Mesothelial cell of epicardium (in vitro differentiated cells): ENCODE data around the gene SH3GLB2. TPM values are rescaled to one million over a fixed set of nuclear protein-coding genes. Genes with fewer than 3 reads are reported as not detected.
A peak's percentile ranks its signal among the peaks of the same experiment; 100 is the strongest.

ENCODE experiments used
- DNase-seq, 2 experiments: peaks; one replicate each; pipeline ENCODE4 v3.0.0; 2021; ENCODE audit warnings: low spot score in 2 of 2; ENCODE audit not compliant: unreplicated experiment in 2 of 2
- H3K27ac Mint-ChIP-seq: 2 replicates; pipeline ENCODE4 v1.8.0; 2021; ENCODE audit warnings: mixed read lengths
- H3K27me3 Mint-ChIP-seq: 2 replicates; pipeline ENCODE4 v1.8.0; 2021; ENCODE audit warnings: low read depth, mixed read lengths
- H3K36me3 Mint-ChIP-seq: 2 replicates; pipeline ENCODE4 v1.8.0; 2021; ENCODE audit warnings: mixed read lengths
- H3K4me1 Mint-ChIP-seq: 2 replicates; pipeline ENCODE4 v1.8.0; 2021; ENCODE audit warnings: mixed read lengths
- H3K4me3 Mint-ChIP-seq: 2 replicates; pipeline ENCODE4 v1.8.0; 2021; ENCODE audit warnings: mild to moderate bottlenecking, moderate library complexity, mixed read lengths
- H3K9me3 Mint-ChIP-seq: 2 replicates; pipeline ENCODE4 v1.8.0; 2021; ENCODE audit warnings: mixed read lengths
- CTCF ChIP-seq: fragments of 200-600 bp; sonication (generic); IDR thresholded peaks from one replicate; pipeline ENCODE4 v1.5.0; 2021; ENCODE audit warnings: antibody characterized with exemption; ENCODE audit not compliant: unreplicated experiment
- total RNA-seq: library from RNA; stranded (reverse); gene quantifications from 3 replicates; pipeline ENCODE4 v1.2.1, GENCODE V29; 2021

The SH3GLB2 gene
- total RNA-seq, 1 donor from 2014 or later = 173 TPM

GRCh38 chr9:129008986-129009583, 19.0 kb downstream of the SH3GLB2 start:
- DNase-seq = no peak
- no peak for TF ChIP-seq CTCF
- Mint-ChIP-seq H3K9me3 (no peaks in the 10 kb centered on the region), H3K36me3 (peaks cover 21% of the 10 kb centered on the region), H3K27me3 (no peaks in the 10 kb centered on the region), H3K4me3 (no peak overlapping the region), H3K27ac (no peak overlapping the region), H3K4me1 (peaks cover 6% of the 10 kb centered on the region)

- no peak overlapping the region for H3K27ac Mint-ChIP-seq
- H3K4me3 Mint-ChIP-seq = no peak overlapping the region
- peaks cover 21% of the 10 kb centered on the region for H3K36me3 Mint-ChIP-seq
- H3K9me3 Mint-ChIP-seq = no peaks in the 10 kb centered on the region
- no peak for TF ChIP-seq CTCF
- DNase-seq = no peak
- H3K27me3 Mint-ChIP-seq = no peaks in the 10 kb centered on the region
- H3K4me1 Mint-ChIP-seq = peaks cover 6% of the 10 kb centered on the region
These were observed 19.6 kb downstream of the SH3GLB2 start for GRCh38 chr9:129008469-129008965.

GRCh38 chr9:129007766-129008468, 20.2 kb downstream of the SH3GLB2 start:
- TF ChIP-seq CTCF = no peak
- peaks cover 20% of the 10 kb centered on the region for H3K36me3 Mint-ChIP-seq
- no peak for DNase-seq
- H3K9me3 Mint-ChIP-seq = no peaks in the 10 kb centered on the region
- H3K27me3 Mint-ChIP-seq = no peaks in the 10 kb centered on the region
- H3K4me3 Mint-ChIP-seq = no peak overlapping the region
- H3K4me1 Mint-ChIP-seq = peaks cover 6% of the 10 kb centered on the region
- peak overlapping the region; percentile 59 for H3K27ac Mint-ChIP-seq

GRCh38 chr9:129007035-129007765, 20.9 kb downstream of the SH3GLB2 start:
- peaks cover 25% of the 10 kb centered on the region for H3K36me3 Mint-ChIP-seq
- no peaks in the 10 kb centered on the region for H3K9me3 Mint-ChIP-seq
- H3K27me3 Mint-ChIP-seq = no peaks in the 10 kb centered on the region
- peak overlapping the region; percentile 59 for H3K27ac Mint-ChIP-seq
- no peak overlapping the region for H3K4me3 Mint-ChIP-seq
- no peak for TF ChIP-seq CTCF
- no peak for DNase-seq
- peaks cover 6% of the 10 kb centered on the region for H3K4me1 Mint-ChIP-seq

- DNase-seq = peak in 1 of 2 experiments; percentile 60
These were observed 21.6 kb downstream of the SH3GLB2 start for GRCh38 chr9:129006328-129007034.

More at GRCh38 chr9:129006328-129007034, 21.6 kb downstream of the SH3GLB2 start:
- H3K4me1 Mint-ChIP-seq = peaks cover 6% of the 10 kb centered on the region
- H3K4me3 Mint-ChIP-seq = no peak overlapping the region
- H3K36me3 Mint-ChIP-seq = peaks cover 26% of the 10 kb centered on the region
- H3K9me3 Mint-ChIP-seq = no peaks in the 10 kb centered on the region
- H3K27ac Mint-ChIP-seq = peak overlapping the region; percentile 47
- TF ChIP-seq CTCF = peak; percentile 50
- H3K27me3 Mint-ChIP-seq = no peaks in the 10 kb centered on the region
